HG03442 (cell line): ENCODE results near the gene LHX8.
"Not testable (repeated sequence)": the region's sequence is repeated elsewhere in the genome, so short reads cannot be mapped to it uniquely, and the experiment has no call there.

Source experiments
- ATAC-seq: cut with Tn5 transposase; IDR thresholded peaks from one replicate; pipeline ENCODE4 v1.9.1; 2021; ENCODE audit warnings: mild to moderate bottlenecking, moderate library complexity; ENCODE audit not compliant: unreplicated experiment

The LHX8 gene

DNA sequence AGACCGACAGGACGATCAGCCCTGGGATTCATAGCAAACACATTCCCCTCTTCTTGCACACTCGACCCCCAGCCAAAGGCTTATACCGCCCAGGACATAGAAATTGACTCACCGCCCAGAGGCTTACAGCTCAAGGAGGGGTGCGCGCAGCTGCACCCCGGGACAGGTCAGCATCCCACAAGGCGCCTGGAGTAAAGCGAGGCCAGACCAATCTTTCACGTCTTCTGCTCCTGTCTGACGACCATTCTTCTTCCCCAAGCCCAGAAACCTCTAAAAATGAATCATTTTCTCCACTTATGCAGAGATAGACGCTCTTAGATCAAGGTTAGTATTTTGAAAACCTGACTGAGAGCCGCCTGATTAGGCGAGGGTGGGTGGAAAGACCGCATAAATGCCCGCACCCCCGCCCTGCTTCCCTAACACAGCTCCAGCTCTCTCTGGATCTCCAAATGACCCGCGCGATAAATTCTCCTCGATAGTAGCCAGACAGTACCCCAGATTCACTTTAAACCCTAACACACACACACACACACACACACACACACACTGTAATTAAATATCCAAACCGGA is 1.9 kb upstream of the LHX8 start:
- ATAC-seq: no peak

DNA sequence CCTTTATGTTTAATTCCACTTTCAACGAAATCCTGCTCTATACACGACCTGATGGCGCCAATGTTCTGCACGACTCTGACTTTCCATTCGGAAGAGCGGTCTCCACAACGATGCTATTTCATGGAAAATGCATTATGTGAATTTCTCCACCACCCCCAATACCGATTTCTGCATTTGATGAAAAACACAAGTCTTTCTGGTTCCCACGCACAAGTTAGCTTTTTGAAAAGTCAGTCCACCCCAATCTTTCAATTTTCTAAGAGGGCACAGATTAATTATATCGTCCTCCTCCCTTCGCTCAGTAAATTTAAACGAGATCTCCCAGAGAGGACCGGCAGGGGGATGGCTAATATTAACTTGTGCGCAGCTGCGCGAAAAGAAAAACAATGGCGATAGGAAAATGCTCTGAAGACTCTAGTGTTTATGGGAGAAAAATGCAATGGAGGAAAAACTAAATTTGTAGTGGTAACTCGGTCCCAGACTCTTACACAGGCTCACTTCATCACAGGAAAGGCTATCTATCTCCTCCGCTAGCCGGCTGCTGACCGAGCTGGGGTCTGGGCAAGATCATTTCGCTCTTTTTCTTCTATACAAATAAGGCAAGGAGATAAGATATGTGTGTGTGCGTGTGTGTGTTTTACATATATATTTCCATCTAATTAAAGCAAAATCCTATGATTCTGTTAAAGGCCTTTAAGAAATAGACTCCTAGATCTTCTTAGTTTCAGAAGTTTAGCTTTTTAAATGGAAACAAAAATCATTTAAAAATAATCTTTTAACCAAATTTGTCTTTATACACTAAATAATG is 1.2 kb upstream of the LHX8 start:
- ATAC-seq: no peak

DNA sequence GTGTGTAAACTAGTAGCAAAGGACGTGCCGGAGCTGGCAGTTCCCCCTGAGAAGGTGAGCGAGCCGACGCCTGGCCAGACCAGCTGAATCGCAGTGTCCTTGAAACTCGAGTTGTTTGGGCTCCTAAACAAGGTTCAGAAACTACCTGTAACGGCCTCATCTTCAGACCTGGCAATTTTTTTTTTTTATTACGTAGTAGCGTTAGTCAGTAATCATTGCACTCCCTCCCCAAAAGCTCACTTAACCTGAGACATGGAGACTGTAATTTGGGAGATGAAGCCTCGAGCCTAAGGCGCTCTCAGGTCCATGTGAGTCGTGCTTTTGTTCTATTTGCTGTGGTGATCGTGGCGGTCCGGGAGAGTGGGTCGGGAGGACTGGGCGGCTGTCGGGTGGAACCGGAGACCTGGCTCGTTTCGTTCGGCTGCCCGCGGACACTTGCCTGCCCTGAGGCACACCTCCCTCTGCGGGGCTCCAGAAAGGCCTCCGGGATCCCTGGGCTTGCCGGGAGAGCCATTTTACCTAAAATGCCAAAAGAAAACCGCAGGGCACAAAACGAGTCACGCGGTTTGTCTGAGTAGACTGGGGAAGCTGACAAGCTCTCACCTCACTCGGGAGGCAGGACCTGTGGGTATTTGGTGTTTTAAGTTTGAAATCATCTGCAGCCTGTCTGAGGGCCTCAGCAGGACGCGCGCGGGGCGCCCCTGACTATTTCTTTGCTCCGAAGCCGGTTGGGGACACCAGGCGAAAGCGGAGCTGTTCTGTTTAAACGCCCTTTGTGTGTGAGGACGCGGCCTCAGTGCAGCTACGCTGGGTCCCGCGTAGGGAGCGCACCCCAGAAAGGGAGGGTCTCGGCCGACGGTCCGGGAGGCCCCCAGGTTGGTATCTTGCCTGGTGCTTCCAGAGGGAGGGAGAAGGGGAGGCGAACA is 722 bp downstream of the LHX8 start:
- no peak for ATAC-seq

DNA sequence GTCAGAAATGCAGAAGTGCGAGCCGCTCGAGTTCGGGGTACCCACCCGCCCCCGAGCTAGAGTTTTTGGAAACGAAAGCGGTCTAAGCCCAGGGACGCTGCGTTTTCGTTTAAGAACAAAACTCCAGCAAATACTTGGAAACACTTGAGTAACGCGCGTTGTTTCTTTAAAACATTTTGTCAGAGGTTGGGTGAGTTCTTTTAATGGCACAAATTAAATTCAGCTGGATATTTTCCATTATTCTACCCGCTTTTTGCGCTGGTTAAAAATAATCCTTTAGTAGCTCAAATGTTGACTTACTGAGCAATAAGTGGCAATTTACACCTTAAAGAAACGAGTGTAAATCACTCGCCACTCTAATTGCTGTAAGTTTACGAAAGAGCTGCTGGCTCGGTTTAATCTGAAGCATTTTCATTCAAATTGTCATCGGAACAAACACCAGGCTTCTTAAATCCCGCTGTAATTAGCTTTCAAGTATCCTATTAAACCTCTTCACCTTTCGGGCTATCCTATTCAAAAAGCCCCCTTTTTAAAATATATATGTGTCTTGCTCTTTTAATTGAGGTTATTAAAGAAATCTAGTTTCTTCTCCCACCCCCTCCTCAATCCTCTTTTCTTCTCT is 1.5 kb downstream of the LHX8 start:
- no peak for ATAC-seq

DNA sequence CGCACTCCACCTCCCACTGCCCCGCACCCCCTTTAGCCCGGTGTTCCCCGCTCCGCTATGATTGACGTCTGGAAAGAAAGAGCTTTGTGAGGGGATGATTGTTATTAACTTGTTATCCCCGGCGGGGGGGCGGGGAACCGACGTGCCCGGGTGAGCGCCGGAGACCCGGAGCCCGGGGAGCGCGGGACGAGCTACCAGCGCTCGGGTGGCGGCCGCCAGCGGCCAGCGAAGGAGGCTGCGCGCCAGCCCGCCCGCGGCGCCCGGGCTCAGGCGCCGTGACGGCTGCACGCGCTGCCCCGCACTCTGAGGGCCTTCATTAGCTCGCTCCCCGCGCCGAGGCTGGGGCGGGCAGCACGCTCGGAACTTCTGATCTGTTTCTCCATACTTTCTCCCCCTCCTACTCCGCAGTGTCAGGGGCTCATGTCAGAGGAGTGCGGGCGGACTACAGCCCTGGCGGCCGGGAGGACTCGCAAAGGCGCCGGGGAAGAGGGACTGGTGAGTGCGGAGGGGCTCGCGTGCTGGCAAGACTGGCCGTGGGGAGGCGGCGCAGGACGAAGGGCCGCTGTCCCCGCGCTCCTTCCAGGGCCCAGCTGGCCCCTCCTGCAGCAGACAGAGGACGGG is 2.1 kb downstream of the LHX8 start:
- ATAC-seq: no peak

DNA sequence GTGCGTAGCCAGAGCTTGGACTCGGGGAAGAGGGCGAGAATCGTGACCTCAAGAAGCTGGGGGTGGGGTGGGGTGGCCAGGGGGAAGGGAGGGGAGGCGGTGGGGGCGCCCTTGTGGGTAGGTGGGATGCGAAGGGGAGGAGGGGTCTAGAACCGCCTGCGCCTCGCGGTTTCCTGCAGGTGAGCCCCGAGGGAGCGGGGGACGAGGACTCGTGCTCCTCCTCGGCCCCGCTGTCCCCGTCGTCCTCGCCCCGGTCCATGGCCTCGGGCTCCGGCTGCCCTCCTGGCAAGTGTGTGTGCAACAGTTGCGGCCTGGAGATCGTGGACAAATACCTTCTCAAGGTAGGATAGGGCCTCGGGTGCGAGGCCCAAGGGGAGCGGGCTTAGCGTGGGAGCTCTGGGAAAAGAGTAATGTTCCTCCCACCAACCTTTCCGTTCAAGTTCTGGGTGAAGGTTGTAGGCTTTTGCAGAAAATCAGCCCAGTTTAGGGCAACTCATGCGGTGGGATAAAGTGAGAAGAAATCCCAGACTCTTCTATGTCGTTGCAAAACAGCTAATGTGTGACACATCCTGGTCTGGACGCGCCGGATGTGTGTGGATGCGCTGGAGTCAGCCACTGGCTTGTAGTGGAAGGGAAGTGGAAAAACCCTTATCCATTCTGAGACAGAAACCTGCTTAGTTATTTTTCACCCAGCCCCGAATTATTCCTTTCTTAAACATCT is 2.9 kb downstream of the LHX8 start:
- ATAC-seq: no peak

DNA sequence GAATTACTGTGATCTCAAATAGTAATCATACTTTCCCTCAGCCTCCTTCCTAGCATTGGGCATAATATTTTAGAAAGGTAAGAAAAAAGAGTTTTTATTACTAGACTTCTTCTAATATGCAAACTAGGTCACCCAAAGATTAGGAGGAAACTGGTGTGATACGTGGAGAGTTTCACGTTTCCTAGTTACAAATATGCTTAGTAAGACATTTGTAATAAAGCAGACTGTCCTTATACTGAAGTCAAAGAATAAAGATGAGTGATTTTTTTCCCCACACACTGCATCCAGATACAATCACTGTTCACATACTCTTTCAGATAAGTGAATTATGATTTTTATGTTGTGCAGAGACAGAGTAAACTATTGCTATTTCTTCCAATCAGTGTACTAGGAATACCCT is 17.9 kb downstream of the LHX8 start:
- no peak for ATAC-seq

DNA sequence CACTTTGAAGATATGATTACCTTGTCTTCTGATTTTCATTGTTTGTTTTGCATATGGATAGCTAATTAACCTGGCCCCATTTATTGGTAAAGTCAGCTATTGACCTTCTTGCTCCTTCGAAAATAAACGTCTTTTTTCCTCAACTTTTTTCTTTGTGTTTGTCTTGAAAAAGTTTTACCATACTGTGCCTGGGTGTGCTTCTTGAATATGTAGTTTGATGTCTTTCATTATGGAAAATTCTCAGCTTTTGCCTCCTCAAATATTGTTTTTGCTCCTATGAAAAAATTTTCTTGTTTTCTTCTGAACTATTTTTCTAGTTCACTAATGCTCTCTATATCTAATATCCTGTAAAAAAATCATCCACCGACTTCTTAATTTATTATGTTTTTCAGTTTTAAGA is 25.0 kb downstream of the LHX8 start:
- no peak for ATAC-seq

DNA sequence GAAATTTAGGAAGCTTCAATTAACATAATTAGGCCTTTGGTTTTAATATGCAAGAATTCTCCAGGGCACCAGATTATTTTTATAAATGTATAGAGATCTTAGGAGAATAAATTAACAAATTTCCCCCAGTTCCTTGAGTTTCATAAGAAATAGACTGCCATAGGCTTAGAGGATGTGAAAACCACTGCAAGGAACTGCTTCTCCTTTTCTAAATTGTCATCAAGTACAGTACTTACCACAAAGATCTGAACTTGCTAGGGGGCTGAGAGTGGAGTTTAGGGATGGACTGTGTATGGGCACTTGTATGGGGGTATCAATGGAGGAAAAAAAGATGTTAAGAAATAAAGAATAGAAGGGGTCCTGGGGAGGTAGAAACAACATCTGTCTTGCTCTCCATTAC is 31.1 kb downstream of the LHX8 start:
- no peak for ATAC-seq

DNA sequence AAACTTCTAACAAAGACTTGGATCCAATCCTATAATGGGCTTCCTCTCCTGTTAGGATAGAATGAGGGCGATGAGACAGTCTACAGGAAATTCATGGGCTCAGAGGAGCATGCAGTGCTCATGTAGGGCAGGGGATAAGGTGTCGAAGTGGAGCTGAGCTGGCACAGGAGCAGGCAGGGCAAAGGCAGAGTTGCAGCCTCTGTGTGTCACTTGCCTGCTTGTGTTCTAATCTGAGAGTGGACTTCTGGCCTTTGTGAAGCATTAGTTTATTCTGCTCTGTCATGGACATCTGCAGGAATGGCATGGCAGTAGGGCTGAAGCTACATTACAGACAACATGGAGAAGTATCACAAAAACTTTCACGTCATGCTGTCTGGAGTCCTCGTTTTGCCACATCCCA is 32.6 kb downstream of the LHX8 start:
- no peak for ATAC-seq

DNA sequence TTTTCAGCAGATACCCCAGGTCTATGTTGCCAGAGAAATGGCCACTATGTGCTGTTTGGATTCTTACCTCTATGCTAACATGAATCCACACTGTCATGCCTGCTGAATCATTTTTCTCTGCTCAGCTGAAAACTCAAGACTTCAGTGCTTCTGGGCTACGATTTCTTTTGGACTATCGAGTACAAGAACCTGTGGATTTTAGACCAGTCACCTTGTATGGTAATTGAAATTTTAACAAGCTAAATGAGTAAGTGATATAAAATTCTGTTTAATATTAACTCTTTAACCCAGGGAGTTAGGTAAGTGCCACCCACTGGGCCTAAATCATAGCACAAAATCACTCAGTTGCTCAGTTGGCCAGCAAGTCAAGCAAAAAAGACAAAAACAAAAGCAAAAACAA is 35.8 kb downstream of the LHX8 start:
- ATAC-seq: no peak

DNA sequence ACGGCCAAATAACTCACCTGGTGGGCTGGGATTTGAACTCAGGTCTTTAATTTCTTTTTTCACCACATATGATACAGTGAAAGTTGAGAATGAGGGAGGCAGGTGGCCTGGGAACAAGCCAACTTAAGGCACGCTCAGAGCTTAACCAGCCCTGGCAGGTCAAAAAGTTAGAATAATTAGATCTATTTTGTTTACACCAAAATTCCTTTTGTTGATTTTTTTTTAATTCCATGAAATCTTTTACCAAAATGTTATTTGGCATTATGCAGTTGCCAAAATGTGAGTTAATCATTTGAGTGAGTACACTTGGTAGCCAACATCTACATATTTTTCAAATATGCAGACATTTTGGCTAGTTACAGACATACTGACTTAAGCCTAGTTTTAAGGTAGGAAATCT is 36.8 kb downstream of the LHX8 start:
- ATAC-seq: no peak

DNA sequence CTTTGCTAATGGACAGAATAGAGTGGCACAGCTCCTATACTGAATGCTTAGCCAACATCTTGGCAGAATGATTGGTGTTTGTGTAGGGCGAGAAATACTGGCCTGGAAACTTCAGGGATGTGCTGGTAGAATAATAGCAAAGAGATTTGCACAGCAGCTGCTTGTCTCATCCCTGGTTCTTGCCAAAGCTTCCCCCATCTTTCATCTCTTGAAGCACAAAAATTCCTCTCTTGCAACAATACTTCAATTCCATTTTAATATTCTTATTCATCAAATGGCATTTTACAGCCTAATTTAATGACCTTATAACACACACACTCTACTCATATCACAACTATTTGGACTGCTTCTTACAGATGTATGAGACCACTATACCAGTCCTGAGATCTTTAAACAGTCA is 37.7 kb downstream of the LHX8 start:
- no peak for ATAC-seq

DNA sequence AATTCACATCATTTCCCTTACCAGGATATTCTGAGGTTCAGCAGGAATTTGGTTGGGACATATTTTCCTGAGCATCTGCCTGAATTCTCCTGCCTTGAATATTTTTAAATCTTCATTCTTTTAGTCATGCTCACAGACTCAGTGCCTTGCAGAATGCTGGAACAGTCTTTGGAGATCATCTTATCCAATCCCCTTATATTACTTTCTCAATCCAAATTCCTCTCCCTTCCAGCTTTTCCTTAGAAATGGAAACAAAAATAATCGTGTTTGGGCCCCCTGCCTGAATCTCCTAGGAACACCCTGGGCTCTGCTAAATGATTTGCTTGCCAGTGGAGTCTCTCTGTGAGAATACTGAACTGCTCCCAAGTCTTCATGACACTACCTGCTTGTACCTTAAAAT is 38.4 kb downstream of the LHX8 start:
- no peak for ATAC-seq

DNA sequence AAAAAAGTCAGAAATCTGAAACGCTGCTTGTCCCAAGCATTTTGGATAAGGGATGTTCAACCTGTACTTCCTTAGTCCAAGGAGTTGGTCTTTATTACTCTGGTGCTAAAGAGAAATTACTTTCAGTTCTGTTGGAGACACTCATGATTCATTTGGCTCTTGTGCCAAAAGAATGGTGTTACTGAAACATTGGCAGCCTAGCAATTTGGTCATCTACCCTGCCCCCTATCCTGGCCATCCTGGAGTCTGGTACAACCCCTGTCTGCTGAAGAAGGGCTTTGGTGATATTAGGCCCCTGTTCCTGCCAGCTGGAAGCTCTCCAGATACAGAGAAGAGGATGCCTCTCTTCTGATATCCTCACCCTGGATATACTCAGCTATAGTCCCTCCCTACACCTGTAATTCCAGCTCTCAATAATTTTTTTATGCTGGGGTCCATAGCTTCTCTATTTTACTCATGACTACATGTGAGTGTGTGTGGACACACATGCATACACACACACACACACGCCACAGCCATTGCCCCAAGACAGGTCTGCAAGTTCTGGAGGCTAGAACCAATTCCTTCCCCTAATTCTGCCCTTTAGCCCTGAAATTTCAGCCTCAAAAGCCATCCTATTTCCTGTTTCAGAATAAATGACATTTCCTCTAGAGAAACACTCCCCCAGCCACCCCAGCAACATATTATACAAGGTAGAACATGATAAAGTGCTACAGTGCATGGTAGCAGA is 40.0 kb downstream of the LHX8 start:
- ATAC-seq: no peak

DNA sequence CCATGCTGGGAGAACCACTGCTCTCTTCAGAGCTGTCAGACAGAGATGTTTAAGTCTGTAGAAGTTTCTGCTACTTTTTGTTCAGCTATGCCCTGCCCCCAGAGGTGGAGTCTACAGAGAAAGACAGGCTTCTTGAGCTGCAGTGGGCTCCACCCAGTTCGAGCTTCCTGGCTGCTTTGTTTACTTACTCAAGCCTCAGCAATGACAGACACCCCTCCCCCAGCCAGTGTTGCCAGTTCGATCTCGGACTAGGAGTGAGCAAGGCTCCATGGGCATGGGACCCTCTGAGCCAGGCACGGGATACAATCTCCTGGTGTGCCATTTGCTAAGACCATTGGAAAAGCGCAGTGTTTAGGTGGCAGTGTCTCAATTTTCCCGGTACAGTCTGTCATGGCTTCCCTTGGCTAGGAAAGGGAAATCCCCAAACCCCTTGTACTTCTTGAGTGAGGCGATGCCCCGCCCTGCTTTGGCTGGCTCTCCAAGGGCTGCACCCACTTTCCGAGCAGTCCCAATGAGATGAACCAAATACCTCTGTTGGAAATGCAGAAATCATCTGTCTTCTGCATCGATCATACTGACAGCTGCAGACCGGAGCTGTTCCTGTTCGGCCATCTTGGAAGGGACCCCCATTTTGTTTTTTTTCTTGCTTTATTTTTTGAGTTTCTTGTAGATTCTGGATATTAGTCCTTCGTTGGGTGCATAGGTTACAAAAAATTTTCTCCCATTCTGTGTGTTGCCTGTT is 47.2 kb downstream of the LHX8 start:
- ATAC-seq: not testable (repeated sequence)

DNA sequence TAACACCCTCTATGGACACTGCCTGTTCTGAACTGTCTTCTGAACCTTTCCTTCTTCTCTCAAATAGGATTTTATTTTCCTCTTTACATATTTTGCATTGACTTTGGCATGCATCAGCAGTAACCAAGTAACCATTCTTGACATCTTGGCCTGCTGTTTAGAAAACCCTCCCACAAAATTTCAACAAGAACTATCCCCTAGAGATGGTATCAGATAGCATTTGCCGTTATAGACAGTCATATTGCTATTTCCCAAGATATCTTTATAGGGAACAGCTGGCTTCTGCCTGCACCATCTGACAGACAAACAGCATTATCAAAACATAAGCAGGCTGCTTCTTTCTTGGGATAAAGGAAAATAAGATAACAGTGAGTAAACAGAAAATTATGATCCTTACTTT is 54.7 kb downstream of the LHX8 start:
- no peak for ATAC-seq

DNA sequence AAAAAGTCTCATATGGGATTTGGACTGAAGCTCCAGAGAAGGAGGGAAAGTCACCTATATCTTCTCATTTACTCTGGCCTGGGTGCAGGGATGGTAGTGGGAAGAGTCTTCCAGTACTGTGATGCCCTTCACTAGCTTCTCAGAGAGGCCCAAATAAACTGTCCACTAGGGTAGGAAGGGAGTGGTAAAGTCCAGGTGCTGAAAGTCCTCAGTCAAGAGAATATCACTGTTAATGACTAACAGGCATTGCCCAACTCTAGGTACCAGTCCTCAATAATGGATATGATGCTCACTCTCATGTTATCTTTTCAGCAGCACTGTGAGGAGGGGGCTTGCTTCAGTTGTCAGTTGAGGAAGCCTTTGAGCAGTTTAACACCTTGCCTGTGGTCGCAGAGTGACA is 64.0 kb downstream of the LHX8 start:
- no peak for ATAC-seq

DNA sequence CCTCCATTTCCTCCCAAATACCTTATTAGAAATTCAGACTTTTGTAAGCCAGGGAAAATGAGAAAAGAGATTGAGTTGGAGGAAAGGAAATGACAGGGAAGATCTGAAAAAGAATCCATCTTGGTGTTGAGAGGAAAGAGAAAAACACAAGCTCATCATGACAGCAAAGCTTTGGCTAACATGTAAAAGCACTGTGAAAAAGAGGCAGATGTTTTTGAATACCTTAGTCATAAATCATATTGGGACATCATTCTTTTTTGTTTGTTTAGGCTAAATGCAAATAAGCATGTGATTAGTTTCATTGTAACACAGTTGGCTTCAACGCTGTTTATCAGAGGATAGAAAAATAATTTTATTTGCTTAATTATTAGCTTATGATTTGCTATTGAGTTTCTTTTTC is 64.6 kb downstream of the LHX8 start:
- ATAC-seq: no peak
